Gastrocnemius medialis (tissue), 4 donors: ENCODE data around the gene PLEKHG4B. TPM values are rescaled to one million over a fixed set of nuclear protein-coding genes. Genes with fewer than 3 reads are reported as not detected.

Source experiments
- ATAC-seq, 2 donors: fragments of 150-250 bp; one replicate each; pipeline ENCODE4 v1.9.1; 2016
- DNase-seq, 2 donors: peaks; one replicate each; pipeline ENCODE4 v3.0.0-alpha.2; 2019
- H3K27ac ChIP-seq, 4 donors: fragments of 200-600 bp; sonication (generic); 1 replicate in 1 of 4; 2 replicates in 3 of 4; pipeline ENCODE4 v1.5.1; 2016 to 2018; ENCODE audit warnings: mild to moderate bottlenecking in 2 of 4, moderate library complexity in 1 of 4
- H3K27me3 ChIP-seq, 3 donors: fragments of 200-600 bp; sonication (generic) in 2 of 3; 1 replicate in 1 of 3; 2 replicates in 2 of 3; pipeline versions ENCODE4 v1.5.1 to v1.6.0; 2016 to 2019; ENCODE audit warnings: mild to moderate bottlenecking in 1 of 3, moderate library complexity in 1 of 3
- H3K36me3 ChIP-seq, 2 donors: fragments of 200-600 bp; sonication (generic) in 1 of 2; one replicate each; pipeline ENCODE4 v1.5.1; 2017 to 2018
- H3K4me1 ChIP-seq, 2 donors: fragments of 200-600 bp; sonication (generic) in 1 of 2; one replicate each; pipeline ENCODE4 v1.5.1; 2016 to 2017; ENCODE audit warnings: mild to moderate bottlenecking in 2 of 2
- H3K4me3 ChIP-seq, 4 donors: fragments of 200-600 bp; sonication (generic) in 3 of 4; 1 replicate in 1 of 4; 2 replicates in 3 of 4; pipeline ENCODE4 v1.5.1; 2016 to 2019; ENCODE audit warnings: mild to moderate bottlenecking in 2 of 4
- H3K9me3 ChIP-seq, 3 donors: fragments of 200-600 bp; sonication (generic) in 2 of 3; 1 replicate in 1 of 3; 2 replicates in 2 of 3; pipeline ENCODE4 v1.5.1; 2016 to 2019
- POLR2A ChIP-seq, 2 donors: fragments of 450-650 bp; IDR thresholded peaks; one replicate each; pipeline ENCODE4 v1.6.1; 2017; ENCODE audit warnings: antibody characterized with exemption in 2 of 2, mild to moderate bottlenecking in 2 of 2, moderate library complexity in 2 of 2
- in situ Hi-C, 4 donors: fragments of 200-750 bp; cut with MboI; loops; one replicate each; pipeline versions ENCODE4 v1.15.0 to v1.8.0; 2017; ENCODE audit warnings: low sequenced_read_pairs in 4 of 4
- intact Hi-C: fragments of 100-400 bp; cut with DNase I; formaldehyde crosslinking; loops from one replicate; pipeline ENCODE4 v1.15.1; 2023; ENCODE audit warnings: low total_unique reads
- total RNA-seq, 4 donors: library from RNA; depleted of rRNA; stranded (reverse); fragments of >200 nt; gene quantifications; one replicate each; pipeline versions ENCODE4 v1.1.0 to v1.2.3, GENCODE V29; 2016
- TF ChIP-seq, protein P1 (sequence below), 5 experiments: fragments of 450-650 bp in 3 of 5; fragments of 200-600 bp in 2 of 5; sonication (generic) in 2 of 5; IDR thresholded peaks in 4 of 5; conservative IDR thresholded peaks in 1 of 5; 1 replicate in 4 of 5; 2 replicates in 1 of 5; pipeline ENCODE4 v1.5.1; 2016 to 2019; ENCODE audit warnings: antibody characterized with exemption in 5 of 5, mild to moderate bottlenecking in 3 of 5, moderate library complexity in 3 of 5

Gene PLEKHG4B
- total RNA-seq, 4 donors from 2014 or later, result not detected

DNA sequence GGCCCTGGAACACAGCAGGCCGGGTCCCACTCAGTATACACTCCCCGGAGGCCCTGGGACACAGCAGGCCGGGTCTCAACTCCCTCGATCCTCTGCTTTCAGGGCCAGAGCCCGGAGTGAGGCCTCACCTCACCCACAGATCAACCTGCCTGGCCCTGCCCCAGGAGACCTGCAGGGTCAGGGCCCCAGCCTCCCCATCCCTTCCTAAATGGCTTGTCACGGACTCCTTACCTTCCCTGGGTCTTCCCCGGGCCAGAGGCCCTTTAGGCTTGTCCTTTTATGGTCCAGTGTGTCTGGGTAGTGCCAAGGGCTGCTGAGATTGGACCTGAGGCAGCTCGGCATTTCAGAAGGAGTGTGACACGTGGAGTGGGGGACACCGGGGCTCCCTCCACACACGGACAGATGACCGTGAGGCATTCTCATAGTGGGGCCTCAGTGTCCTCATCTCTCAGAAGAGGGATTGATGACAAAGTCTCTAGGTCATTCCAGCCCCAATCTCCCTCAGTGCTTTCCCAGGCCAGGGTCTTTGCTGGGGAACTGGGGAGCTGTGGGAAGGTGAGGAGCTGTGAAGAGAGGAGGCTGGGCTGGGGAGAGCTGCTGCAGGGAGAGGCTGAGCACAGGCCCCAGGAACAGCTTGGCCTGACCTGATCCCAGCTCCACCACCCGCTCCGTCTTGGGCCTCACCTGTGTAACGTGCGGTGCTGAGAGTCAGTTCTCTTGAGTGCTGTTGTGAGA is 18.0 kb upstream of the PLEKHG4B start:
- TF ChIP-seq, protein P1, sequence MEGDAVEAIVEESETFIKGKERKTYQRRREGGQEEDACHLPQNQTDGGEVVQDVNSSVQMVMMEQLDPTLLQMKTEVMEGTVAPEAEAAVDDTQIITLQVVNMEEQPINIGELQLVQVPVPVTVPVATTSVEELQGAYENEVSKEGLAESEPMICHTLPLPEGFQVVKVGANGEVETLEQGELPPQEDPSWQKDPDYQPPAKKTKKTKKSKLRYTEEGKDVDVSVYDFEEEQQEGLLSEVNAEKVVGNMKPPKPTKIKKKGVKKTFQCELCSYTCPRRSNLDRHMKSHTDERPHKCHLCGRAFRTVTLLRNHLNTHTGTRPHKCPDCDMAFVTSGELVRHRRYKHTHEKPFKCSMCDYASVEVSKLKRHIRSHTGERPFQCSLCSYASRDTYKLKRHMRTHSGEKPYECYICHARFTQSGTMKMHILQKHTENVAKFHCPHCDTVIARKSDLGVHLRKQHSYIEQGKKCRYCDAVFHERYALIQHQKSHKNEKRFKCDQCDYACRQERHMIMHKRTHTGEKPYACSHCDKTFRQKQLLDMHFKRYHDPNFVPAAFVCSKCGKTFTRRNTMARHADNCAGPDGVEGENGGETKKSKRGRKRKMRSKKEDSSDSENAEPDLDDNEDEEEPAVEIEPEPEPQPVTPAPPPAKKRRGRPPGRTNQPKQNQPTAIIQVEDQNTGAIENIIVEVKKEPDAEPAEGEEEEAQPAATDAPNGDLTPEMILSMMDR (IDR thresholded peaks at IDR 0.05 in 4 of 5, conservative IDR thresholded peaks at IDR 0.05 in 1 of 5), result no peak
- no peak for TF ChIP-seq POLR2A (IDR thresholded peaks at IDR 0.05)
- DNase-seq, result no peak

GRCh38 chr5:74503-75109 is 17.4 kb upstream of the PLEKHG4B start:
- Histone ChIP-seq H3K4me1 (no peaks in the 10 kb centered on the region), H3K27me3 (peaks cover 0 to 5% (median 0%) of the 10 kb centered on the region in 3 donors), H3K36me3 (no peaks in the 10 kb centered on the region), H3K4me3 (no peak overlapping the region), H3K9me3 (no peaks in the 10 kb centered on the region), H3K27ac (no peak overlapping the region)
- intact Hi-C loops, result no loop called here
- TF ChIP-seq, protein P1 (IDR thresholded peaks at IDR 0.05 in 4 of 5, conservative IDR thresholded peaks at IDR 0.05 in 1 of 5), result no peak
- no peak for TF ChIP-seq POLR2A (IDR thresholded peaks at IDR 0.05)
- in situ Hi-C loops, result no loop called here
- ATAC-seq (no peak), DNase-seq (no peak)

More for the DNA sequence above, 18.0 kb upstream of the PLEKHG4B start:
- Histone ChIP-seq H3K4me1 (no peaks in the 10 kb centered on the region), H3K9me3 (no peaks in the 10 kb centered on the region), H3K36me3 (no peaks in the 10 kb centered on the region), H3K4me3 (no peak overlapping the region), H3K27ac (no peak overlapping the region), H3K27me3 (peaks cover 0 to 5% (median 0%) of the 10 kb centered on the region in 3 donors)
- ATAC-seq, result no peak
- intact Hi-C loops, result no loop called here
- in situ Hi-C loops, result no loop called here

DNA sequence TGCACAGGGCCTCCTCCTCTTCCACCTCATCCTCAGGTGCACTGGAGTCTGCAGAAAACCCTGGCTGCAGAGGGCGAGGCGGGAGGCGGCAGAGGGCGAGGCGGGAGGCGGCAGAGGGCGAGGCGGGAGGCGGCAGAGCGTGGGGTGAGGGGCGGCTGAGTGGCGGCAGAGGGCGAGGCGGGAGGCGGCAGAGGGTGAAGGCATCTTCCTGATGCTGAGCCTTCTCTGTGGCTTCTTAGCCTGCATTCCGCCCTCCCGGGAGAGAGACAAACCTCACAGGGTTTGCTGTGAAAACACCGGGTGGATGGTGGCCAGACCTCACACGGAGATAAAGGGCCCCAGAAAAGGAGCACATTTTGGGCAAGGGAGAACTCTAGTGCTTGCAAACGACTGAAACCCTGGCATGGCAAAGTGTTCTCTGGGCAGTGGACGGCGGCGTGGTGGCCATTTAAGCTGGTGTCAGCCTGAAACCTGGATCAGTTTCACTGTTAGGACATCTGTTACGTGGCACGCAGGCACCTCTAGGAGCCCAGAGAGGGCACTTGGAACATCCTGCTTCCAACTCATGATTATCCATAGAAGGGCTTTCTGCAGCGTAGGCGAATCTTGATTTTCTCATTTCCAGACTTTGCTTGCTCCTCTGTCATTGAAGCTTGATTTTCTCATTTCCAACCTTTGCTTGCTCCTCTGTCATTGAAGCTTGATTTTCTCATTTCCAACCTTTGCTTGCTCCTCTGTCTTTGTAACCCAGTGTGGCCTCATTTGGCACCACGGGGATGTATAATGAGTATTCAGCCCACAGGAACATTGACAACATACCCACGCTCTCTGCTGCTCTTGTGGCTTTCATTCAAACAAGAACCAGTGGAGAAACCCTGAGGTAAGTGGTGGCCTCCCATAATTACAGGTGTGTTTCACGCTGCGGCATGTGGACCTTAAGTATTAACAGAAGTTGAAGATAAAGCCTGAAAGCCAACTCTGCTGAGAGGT is 16.3 kb upstream of the PLEKHG4B start:
- TF ChIP-seq POLR2A (IDR thresholded peaks at IDR 0.05), result no peak
- TF ChIP-seq, protein P1 (IDR thresholded peaks at IDR 0.05 in 4 of 5, conservative IDR thresholded peaks at IDR 0.05 in 1 of 5), result no peak
- Histone ChIP-seq H3K4me1 (no peaks in the 10 kb centered on the region), H3K27me3 (peaks cover 0 to 5% (median 0%) of the 10 kb centered on the region in 3 donors), H3K27ac (no peak overlapping the region), H3K4me3 (no peak overlapping the region), H3K9me3 (no peaks in the 10 kb centered on the region), H3K36me3 (no peaks in the 10 kb centered on the region)
- in situ Hi-C loops, result no loop called here
- intact Hi-C loops, result no loop called here
- DNase-seq (no peak), ATAC-seq (no peak)

DNA sequence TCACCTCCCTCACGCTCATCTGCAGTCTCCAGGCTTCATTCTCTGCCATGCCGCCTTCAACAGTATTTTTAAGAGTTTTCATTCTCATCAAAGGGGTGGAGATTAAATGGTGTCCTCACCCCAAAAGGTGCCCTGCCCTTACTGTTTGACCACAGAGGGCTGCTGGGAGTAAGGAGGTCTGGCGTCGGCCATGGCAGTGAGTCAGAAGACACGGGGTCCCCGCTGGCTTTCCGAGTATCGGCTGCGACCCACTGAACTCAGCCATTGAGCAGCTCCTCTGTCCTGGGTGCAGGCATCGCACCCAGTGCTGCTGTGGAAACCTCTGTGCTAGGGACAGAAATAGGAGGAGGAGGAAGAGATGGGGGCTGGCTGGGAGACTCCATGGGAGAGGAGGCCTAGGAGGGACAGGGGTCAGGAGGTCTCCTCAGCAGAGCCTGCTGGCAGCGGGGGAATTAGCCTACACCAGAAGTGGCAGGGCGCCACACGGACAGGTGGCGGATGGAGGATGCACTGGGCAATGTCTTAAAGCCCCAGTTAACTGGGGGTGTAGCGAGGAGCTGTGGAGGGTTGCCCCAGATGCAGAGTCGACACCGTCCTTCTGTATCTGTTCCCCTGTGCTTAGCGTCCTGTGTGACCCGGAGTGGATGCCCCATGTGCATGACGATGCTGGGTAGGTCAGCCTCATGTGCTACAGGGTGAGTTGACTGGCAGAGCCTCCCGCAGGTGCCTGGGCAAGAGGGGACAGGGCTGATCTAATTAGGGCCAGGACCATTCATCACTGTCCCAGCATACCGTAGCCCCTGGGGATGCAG is 15.4 kb upstream of the PLEKHG4B start:
- DNase-seq (no peak), ATAC-seq (no peak)
- Histone ChIP-seq H3K27ac (no peak overlapping the region), H3K4me1 (no peaks in the 10 kb centered on the region), H3K9me3 (no peaks in the 10 kb centered on the region), H3K4me3 (no peak overlapping the region), H3K36me3 (no peaks in the 10 kb centered on the region), H3K27me3 (peaks cover 0 to 9% (median 0%) of the 10 kb centered on the region in 3 donors)
- intact Hi-C loops (no loop called here), in situ Hi-C loops (no loop called here)
- TF ChIP-seq, protein P1 (IDR thresholded peaks at IDR 0.05 in 4 of 5, conservative IDR thresholded peaks at IDR 0.05 in 1 of 5), result no peak
- TF ChIP-seq POLR2A (IDR thresholded peaks at IDR 0.05), result no peak
